Left lung (tissue), 10 donors: ENCODE data around the gene MT1M. TPM values are rescaled to one million over a fixed set of nuclear protein-coding genes. Genes with fewer than 3 reads are reported as not detected.

Source experiments
- ATAC-seq: fragments of 200-7000 bp; cut with Tn5 transposase; one replicate; pipeline ENCODE4 v1.9.1; 2020; ENCODE audit warnings: moderate library complexity
- DNase-seq, 4 donors: peaks; one replicate each; pipeline ENCODE4 v3.0.0-alpha.2; 2013 to 2020
- H3K27ac ChIP-seq, 2 donors: fragments of 200-600 bp; sonication (generic) in 1 of 2; one replicate each; pipeline versions ENCODE4 v1.5.0 to v1.8.0; 2020 to 2021
- H3K27me3 ChIP-seq, 2 donors: fragments of 200-600 bp; sonication (generic) in 1 of 2; one replicate each; pipeline versions ENCODE4 v1.5.0 to v1.8.0; 2020 to 2021
- H3K36me3 ChIP-seq, 2 donors: fragments of 200-600 bp; sonication (generic) in 1 of 2; one replicate each; pipeline versions ENCODE4 v1.5.0 to v1.8.0; 2020 to 2021
- H3K4me1 ChIP-seq, 2 donors: fragments of 200-600 bp; one replicate each; pipeline ENCODE4 v1.8.0; 2021
- H3K4me3 ChIP-seq, 2 donors: fragments of 200-600 bp; sonication (generic) in 1 of 2; one replicate each; pipeline versions ENCODE4 v1.5.0 to v1.8.0; 2020 to 2021; ENCODE audit warnings: mild to moderate bottlenecking in 1 of 2
- H3K9me3 ChIP-seq, 2 donors: fragments of 200-600 bp; sonication (generic) in 1 of 2; one replicate each; pipeline versions ENCODE4 v1.5.0 to v1.8.0; 2020 to 2021
- intact Hi-C, 2 donors: fragments of 100-400 bp; cut with DNase I; formaldehyde crosslinking; loops; one replicate each; pipeline versions ENCODE4 v1.11.2 to v1.14.2; 2022
- polyA plus RNA-seq, 6 donors: library from polyadenylated mRNA; unstranded; fragments of 120-200 nt; gene quantifications; one replicate each; pipeline ENCODE4 v1.2.1, GENCODE V29; 2013; ENCODE audit not compliant: insufficient read length in 6 of 6
- total RNA-seq, 2 donors: library from RNA; stranded (reverse); fragmentation: NEBNext Ultra II Directional; extraction: Animal tissue kit (Norgen Biotek cat#: 25700); gene quantifications; one replicate each; pipeline ENCODE4 v1.2.1, GENCODE V29; 2021
- TF ChIP-seq, protein P1 (sequence below), 2 donors: fragments of 200-600 bp; sonication (generic) in 1 of 2; IDR thresholded peaks; one replicate each; pipeline versions ENCODE4 v1.5.0 to v1.8.0; 2021; ENCODE audit warnings: antibody characterized with exemption in 2 of 2
- donor health status: DM: no; HTN: yes; CAD: no.
- donor health status: DM: no; HTN: no; CAD: no.

MT1M gene
- total and polyA plus RNA-seq, 8 donors = 0.29 to 32.5 (median 0.62) TPM

DNA sequence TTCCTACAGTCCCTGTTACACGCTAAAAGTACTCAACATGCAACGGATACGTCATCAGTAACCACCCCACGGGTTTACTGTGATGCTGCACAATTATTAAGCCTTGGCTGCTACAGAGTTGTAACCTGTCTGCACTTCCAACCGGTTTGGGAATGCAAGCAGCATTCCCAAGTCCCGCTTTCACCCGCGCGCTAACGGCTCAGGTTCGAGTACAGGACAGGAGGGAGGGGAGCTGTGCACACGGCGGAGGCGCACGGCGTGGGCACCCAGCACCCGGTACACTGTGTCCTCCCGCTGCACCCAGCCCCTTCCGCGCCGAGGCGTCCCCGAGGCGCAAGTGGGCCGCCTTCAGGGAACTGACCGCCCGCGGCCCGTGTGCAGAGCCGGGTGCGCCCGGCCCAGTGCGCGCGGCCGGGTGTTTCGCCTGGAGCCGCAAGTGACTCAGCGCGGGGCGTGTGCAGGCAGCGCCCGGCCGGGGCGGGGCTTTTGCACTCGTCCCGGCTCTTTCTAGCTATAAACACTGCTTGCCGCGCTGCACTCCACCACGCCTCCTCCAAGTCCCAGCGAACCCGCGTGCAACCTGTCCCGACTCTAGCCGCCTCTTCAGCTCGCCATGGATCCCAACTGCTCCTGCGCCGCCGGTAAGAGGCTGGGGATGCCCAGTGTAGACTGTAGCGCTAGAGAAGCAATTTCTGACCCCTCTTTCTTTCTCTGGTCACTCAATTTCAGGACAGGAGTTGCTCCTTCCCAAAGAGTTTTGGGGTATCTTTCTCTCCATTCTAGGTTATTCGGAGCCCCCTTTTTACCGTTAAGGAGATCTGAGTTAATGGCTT, 24.2 kb upstream of the MT1M start, which contains the start of gene MT2A:
Gene MT2A, plus strand, starts transcription at position 542 of the 833 bp plus-strand sequence. Its CDS starts 72 bp downstream, at position 614.
- DNase-seq (peak; percentile 85 to 99 (median 96)), ATAC-seq (peak; percentile 91)
- Histone ChIP-seq H3K27me3 (no peaks in the 10 kb centered on the region), H3K27ac (peak within 1 kb of the TSS; percentile 87 to 93), H3K4me1 (peaks cover 30 to 58% of the 10 kb centered on the region in 2 donors), H3K36me3 (no peaks in the 10 kb centered on the region), H3K4me3 (peak within 1 kb of the TSS; percentile 46 to 77), H3K9me3 (no peaks in the 10 kb centered on the region)
- TF ChIP-seq, protein P1, sequence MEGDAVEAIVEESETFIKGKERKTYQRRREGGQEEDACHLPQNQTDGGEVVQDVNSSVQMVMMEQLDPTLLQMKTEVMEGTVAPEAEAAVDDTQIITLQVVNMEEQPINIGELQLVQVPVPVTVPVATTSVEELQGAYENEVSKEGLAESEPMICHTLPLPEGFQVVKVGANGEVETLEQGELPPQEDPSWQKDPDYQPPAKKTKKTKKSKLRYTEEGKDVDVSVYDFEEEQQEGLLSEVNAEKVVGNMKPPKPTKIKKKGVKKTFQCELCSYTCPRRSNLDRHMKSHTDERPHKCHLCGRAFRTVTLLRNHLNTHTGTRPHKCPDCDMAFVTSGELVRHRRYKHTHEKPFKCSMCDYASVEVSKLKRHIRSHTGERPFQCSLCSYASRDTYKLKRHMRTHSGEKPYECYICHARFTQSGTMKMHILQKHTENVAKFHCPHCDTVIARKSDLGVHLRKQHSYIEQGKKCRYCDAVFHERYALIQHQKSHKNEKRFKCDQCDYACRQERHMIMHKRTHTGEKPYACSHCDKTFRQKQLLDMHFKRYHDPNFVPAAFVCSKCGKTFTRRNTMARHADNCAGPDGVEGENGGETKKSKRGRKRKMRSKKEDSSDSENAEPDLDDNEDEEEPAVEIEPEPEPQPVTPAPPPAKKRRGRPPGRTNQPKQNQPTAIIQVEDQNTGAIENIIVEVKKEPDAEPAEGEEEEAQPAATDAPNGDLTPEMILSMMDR (IDR thresholded peaks at IDR 0.05) = no peak
- intact Hi-C loops = no loop called here

- Histone ChIP-seq H3K4me1 (peaks cover 30 to 58% of the 10 kb centered on the region in 2 donors), H3K9me3 (no peaks in the 10 kb centered on the region), H3K4me3 (peak overlapping the region; percentile 46 to 77), H3K27me3 (no peaks in the 10 kb centered on the region), H3K27ac (peak overlapping the region; percentile 87 to 93), H3K36me3 (no peaks in the 10 kb centered on the region)
- DNase-seq = no peak
- ATAC-seq = peak; percentile 1
- TF ChIP-seq, protein P1 (IDR thresholded peaks at IDR 0.05) = no peak
- intact Hi-C loops = no loop called here
Measured at GRCh38 chr16:56608876-56609462, 23.5 kb upstream of the MT1M start.

DNA sequence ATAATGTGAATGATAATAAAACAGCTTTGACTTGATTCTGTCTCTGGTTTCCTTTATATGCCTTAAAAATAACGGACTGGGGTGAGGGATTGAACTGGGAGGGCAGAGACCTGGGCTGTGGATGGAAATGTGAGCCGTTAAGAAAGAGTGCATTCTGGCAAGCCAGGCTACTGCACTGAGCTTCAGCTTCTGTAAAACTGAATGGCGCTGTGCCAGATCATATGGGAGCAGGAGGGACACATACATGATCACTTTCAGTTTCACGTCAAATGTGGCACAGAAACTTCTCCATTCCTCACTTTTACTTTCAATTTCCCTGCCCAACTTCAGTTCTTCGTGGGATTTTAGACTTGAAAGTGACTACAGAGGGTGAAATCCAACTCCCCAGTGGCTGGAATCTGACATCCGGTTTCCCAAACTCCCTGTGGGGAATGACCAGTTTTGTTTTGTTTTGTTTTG, 23.0 kb upstream of the MT1M start:
- peaks cover 30 to 58% of the 10 kb centered on the region in 2 donors for H3K4me1 ChIP-seq
- DNase-seq = peak in 3 of 4 donors; percentile 80 to 89 (median 89)
- peak; percentile 27 for ATAC-seq
- intact Hi-C loops = no loop called here
- TF ChIP-seq, protein P1 (IDR thresholded peaks at IDR 0.05) = no peak
- H3K4me3 ChIP-seq = peak overlapping the region; percentile 46 to 77
- no peaks in the 10 kb centered on the region for H3K36me3 ChIP-seq
- no peaks in the 10 kb centered on the region for H3K27me3 ChIP-seq
- no peaks in the 10 kb centered on the region for H3K9me3 ChIP-seq
- peak overlapping the region; percentile 87 to 93 for H3K27ac ChIP-seq

DNA sequence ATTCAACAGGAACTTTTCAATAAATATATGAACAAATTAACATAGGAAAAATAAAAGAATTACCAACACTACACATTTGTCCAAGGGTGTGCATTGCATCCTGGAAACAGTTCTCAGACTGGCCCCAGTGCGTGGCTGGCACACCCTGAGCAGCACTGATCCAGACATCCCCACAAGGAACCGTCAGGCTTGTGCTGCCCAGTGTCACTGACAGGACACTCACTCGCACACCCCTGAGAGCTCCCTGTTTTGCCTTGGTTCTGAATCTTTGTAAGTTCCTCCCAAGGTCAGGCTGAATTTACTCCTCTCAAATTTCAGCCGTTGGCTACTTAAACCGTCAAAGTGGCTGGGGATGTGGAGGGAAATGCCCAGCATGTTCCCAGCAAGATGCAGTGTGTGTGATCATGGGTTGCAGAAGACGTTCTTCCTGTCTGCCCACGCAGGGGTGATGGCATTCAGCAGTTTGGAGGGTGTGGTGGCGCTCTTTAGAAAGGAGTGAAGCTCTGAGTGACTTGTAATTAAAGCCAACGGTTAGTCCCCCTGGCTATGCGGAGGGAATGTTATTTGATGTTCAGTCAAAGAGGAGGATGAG, 22.3 kb upstream of the MT1M start:
- peak in 1 of 4 donors; percentile 73 for DNase-seq
- peaks cover 30 to 56% of the 10 kb centered on the region in 2 donors for H3K4me1 ChIP-seq
- intact Hi-C loops = no loop called here

More for the DNA sequence above, 22.3 kb upstream of the MT1M start:
- no peaks in the 10 kb centered on the region for H3K36me3 ChIP-seq
- peak; percentile 3 for ATAC-seq
- TF ChIP-seq, protein P1 (IDR thresholded peaks at IDR 0.05) = no peak
- H3K27me3 ChIP-seq = no peaks in the 10 kb centered on the region
- peak overlapping the region; percentile 87 to 93 for H3K27ac ChIP-seq
- H3K9me3 ChIP-seq = no peaks in the 10 kb centered on the region
- H3K4me3 ChIP-seq = peak overlapping the region; percentile 46 to 77
